K562 (cell line): ENCODE measurements around the gene SMAP2. TPM values are rescaled to one million over a fixed set of nuclear protein-coding genes. Genes with fewer than 3 reads are reported as not detected.

Experiments used
- ELF4 ChIP-seq: fragments of 450-650 bp; formaldehyde crosslinking; IDR thresholded peaks from 2 replicates; pipeline ENCODE4 v1.4.0; 2022; ENCODE audit warnings: missing genetic modification characterization
- GABPA ChIP-seq: fragments of 200-800 bp; sonication (Bioruptor generic); conservative IDR thresholded peaks from 2 replicates; pipeline ENCODE4 v1.6.1; 2016; ENCODE audit warnings: low read depth, missing genetic modification characterization, missing compliant biosample characterization
- HNRNPLL ChIP-seq: fragments of 200-400 bp; formaldehyde crosslinking; IDR thresholded peaks from 2 replicates; pipeline ENCODE4 v1.6.1; 2017; ENCODE audit warnings: low read length, low read depth, mild to moderate bottlenecking; ENCODE audit not compliant: poor library complexity, severe bottlenecking
- RBFOX2 ChIP-seq: fragments of 200-400 bp; formaldehyde crosslinking; IDR thresholded peaks from 2 replicates; pipeline ENCODE4 v1.6.1; 2017; ENCODE audit warnings: low read depth, mild to moderate bottlenecking, low read length, moderate library complexity
- SMAD4 ChIP-seq: fragments of 250-450 bp; sonication (Bioruptor Pico); conservative IDR thresholded peaks from 2 replicates; pipeline ENCODE4 v1.8.0; 2021; ENCODE audit warnings: inconsistent platforms, mild to moderate bottlenecking, moderate library complexity
- ZKSCAN3 ChIP-seq: fragments of 250-450 bp; sonication (Bioruptor Pico); IDR thresholded peaks from 2 replicates; pipeline ENCODE4 v1.4.0; 2020
- ZNF165 ChIP-seq: fragments of 250-450 bp; sonication (Bioruptor Pico); IDR thresholded peaks from 2 replicates; pipeline ENCODE4 v1.4.0; 2020; ENCODE audit warnings: borderline replicate concordance
- ZNF217 ChIP-seq: sonication (generic); formaldehyde crosslinking; IDR thresholded peaks from 2 replicates; pipeline ENCODE4 v1.8.0; 2022; ENCODE audit warnings: mild to moderate bottlenecking, missing genetic modification reagents
- ZNF583 ChIP-seq: fragments of 250-450 bp; sonication (Bioruptor Pico); IDR thresholded peaks from 2 replicates; pipeline ENCODE4 v1.4.0; 2020
- ZNF707 ChIP-seq: fragments of 250-450 bp; sonication (Bioruptor Pico); conservative IDR thresholded peaks from 2 replicates; pipeline ENCODE4 v1.8.0; 2022; ENCODE audit warnings: inconsistent platforms, mild to moderate bottlenecking, moderate library complexity
- polyA plus RNA-seq, 8 experiments: library from polyadenylated mRNA; depleted of rRNA in 4 of 8; stranded (reverse) in 5 of 8; unstranded in 3 of 8; fragments of >200 nt; fragmentation: Nextera tagmentation in 2 of 8; fragmentation: Illumina TruSeq in 1 of 8; extraction: Ambion mirVana in 2 of 8; extraction: Trizol in 1 of 8; gene quantifications; 2 replicates each; pipeline versions ENCODE4 v1.2.1 to v1.2.3, GENCODE V29; 2011 to 2014; ENCODE audit warnings: inconsistent platforms in 1 of 8, missing spikeins in 1 of 8
- total RNA-seq, 7 experiments: library from RNA; depleted of rRNA in 6 of 7; stranded (reverse); fragments of >200 nt in 6 of 7; fragmentation: Illumina TruSeq in 2 of 7; extraction: Trizol in 2 of 7; gene quantifications; 2 replicates each; pipeline versions ENCODE4 v1.2.1 to v1.2.3, GENCODE V29; 2011 to 2021; ENCODE audit warnings: low replicate concordance in 1 of 7
- TF ChIP-seq, protein P1 (sequence below): sonication (generic); formaldehyde crosslinking; IDR thresholded peaks from 2 replicates; pipeline ENCODE4 v1.8.1; 2023; ENCODE audit warnings: mild to moderate bottlenecking, missing genetic modification reagents, moderate library complexity
- TF ChIP-seq, protein P2 (sequence below): fragments of 450-650 bp; formaldehyde crosslinking; IDR thresholded peaks from 2 replicates; pipeline ENCODE4 v1.4.0; 2020; ENCODE audit warnings: mild to moderate bottlenecking, moderate library complexity
- TF ChIP-seq, protein P3 (sequence below), 2 experiments: fragments of 450-650 bp; IDR thresholded peaks; 2 replicates each; pipeline ENCODE4 v1.6.1; 2016
- TF ChIP-seq, protein P4 (sequence below): sonication (generic); formaldehyde crosslinking; IDR thresholded peaks from 2 replicates; pipeline ENCODE4 v1.4.0; 2020; ENCODE audit warnings: mild to moderate bottlenecking, missing genetic modification reagents
- TF ChIP-seq, protein P5 (sequence below): fragments of 450-650 bp; formaldehyde crosslinking; IDR thresholded peaks from 2 replicates; pipeline ENCODE4 v1.4.0; 2022; ENCODE audit warnings: mild to moderate bottlenecking, moderate library complexity

SMAP2 gene
- total and polyA plus RNA-seq, 9 of the 15 experiments (the other 6 are each of a cell fraction or from before 2014, with no cell fraction given), result 38.7 to 212 (median 94.1) TPM

DNA sequence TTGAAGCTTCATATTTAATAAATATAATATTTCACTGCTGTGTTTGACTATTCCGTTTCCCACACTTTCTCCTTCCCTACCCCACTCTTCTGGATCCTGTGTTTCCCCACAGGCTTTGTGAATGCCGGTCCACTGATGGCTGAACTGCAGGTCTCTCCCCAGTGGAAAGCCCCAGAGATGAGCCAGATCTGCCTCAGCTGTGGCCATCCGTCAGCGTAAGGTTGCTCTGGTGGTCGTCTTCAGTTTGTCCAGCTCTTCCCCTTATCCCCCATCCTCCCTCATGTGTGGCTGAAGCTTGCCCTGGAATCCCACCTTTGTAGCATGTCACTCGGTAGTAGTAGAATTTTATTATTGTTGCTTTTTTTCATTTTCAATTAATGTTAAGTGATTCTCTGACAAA lies 11.4 kb downstream of the SMAP2 start (continued):
- TF ChIP-seq, protein P1, sequence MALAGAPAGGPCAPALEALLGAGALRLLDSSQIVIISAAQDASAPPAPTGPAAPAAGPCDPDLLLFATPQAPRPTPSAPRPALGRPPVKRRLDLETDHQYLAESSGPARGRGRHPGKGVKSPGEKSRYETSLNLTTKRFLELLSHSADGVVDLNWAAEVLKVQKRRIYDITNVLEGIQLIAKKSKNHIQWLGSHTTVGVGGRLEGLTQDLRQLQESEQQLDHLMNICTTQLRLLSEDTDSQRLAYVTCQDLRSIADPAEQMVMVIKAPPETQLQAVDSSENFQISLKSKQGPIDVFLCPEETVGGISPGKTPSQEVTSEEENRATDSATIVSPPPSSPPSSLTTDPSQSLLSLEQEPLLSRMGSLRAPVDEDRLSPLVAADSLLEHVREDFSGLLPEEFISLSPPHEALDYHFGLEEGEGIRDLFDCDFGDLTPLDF, result no peak
- TF ChIP-seq SMAD4 (CRISPR knock-in tag) (peak; percentile 11; the same call in 1 of the 2 replicates), ZNF707 (CRISPR knock-in tag) (0 out of 2 replicates have a peak, but pooled peaks have one; percentile 10), ZNF217 (CRISPR knock-in tag) (no peak), HNRNPLL (no peak), ELF4 (CRISPR knock-in tag) (peak; percentile 75), RBFOX2 (0 out of 2 replicates have a peak, but pooled peaks have one; percentile 10), GABPA (tag) (0 out of 2 replicates have a peak, but pooled peaks have one; percentile 12), ZNF165 (CRISPR knock-in tag) (peak; percentile 79; the same call in 1 of the 2 replicates), ZKSCAN3 (CRISPR knock-in tag) (no peak), ZNF583 (CRISPR knock-in tag) (peak; percentile 64; the same call in 1 of the 2 replicates)
- TF ChIP-seq, protein P2, sequence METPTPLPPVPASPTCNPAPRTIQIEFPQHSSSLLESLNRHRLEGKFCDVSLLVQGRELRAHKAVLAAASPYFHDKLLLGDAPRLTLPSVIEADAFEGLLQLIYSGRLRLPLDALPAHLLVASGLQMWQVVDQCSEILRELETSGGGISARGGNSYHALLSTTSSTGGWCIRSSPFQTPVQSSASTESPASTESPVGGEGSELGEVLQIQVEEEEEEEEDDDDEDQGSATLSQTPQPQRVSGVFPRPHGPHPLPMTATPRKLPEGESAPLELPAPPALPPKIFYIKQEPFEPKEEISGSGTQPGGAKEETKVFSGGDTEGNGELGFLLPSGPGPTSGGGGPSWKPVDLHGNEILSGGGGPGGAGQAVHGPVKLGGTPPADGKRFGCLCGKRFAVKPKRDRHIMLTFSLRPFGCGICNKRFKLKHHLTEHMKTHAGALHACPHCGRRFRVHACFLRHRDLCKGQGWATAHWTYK (CRISPR knock-in tag), result 0 out of 2 replicates have a peak, but pooled peaks have one; percentile 56
- TF ChIP-seq, protein P3, sequence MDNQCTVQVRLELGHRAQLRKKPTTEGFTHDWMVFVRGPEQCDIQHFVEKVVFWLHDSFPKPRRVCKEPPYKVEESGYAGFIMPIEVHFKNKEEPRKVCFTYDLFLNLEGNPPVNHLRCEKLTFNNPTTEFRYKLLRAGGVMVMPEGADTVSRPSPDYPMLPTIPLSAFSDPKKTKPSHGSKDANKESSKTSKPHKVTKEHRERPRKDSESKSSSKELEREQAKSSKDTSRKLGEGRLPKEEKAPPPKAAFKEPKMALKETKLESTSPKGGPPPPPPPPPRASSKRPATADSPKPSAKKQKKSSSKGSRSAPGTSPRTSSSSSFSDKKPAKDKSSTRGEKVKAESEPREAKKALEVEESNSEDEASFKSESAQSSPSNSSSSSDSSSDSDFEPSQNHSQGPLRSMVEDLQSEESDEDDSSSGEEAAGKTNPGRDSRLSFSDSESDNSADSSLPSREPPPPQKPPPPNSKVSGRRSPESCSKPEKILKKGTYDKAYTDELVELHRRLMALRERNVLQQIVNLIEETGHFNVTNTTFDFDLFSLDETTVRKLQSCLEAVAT (IDR thresholded peaks at IDR 0.05), result peak; percentile 11 to 46; a peak in 2 of 4 replicates
- TF ChIP-seq, protein P4, sequence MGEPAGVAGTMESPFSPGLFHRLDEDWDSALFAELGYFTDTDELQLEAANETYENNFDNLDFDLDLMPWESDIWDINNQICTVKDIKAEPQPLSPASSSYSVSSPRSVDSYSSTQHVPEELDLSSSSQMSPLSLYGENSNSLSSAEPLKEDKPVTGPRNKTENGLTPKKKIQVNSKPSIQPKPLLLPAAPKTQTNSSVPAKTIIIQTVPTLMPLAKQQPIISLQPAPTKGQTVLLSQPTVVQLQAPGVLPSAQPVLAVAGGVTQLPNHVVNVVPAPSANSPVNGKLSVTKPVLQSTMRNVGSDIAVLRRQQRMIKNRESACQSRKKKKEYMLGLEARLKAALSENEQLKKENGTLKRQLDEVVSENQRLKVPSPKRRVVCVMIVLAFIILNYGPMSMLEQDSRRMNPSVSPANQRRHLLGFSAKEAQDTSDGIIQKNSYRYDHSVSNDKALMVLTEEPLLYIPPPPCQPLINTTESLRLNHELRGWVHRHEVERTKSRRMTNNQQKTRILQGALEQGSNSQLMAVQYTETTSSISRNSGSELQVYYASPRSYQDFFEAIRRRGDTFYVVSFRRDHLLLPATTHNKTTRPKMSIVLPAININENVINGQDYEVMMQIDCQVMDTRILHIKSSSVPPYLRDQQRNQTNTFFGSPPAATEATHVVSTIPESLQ (CRISPR knock-in tag), result no peak
- TF ChIP-seq, protein P5, sequence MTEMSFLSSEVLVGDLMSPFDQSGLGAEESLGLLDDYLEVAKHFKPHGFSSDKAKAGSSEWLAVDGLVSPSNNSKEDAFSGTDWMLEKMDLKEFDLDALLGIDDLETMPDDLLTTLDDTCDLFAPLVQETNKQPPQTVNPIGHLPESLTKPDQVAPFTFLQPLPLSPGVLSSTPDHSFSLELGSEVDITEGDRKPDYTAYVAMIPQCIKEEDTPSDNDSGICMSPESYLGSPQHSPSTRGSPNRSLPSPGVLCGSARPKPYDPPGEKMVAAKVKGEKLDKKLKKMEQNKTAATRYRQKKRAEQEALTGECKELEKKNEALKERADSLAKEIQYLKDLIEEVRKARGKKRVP, result peak; percentile 17; the same call in 1 of the 2 replicates
